ENCODE measurements around the gene MAN2C1. TPM values are rescaled to one million over a fixed set of nuclear protein-coding genes. Genes with fewer than 3 reads are reported as not detected.

The MAN2C1 gene
- total RNA-seq, 1 donor from 2014 or later, result 198 TPM

DNA sequence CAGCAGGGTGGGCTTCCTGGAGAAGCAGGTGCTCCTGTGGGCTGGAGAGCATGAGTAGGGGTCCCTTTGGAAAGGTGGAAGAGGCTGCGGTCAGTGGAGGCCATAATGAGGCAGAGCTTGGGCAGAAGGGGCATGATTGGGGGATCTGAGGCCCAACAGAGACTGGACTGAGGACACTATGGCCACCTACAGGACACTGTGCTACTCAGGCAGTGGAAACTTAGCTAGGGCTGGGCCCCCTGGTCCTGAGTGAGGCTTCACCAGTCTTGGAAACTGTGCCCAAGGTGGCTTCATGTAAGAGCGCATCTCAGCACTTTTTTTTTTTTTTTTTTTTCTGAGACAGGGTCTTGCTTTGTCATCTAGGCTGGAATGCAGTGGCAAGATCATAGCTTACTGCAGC lies 38.8 kb downstream of the MAN2C1 start:
- DNase-seq (ENCODE audit: extremely low spot score in 2 of 2), result no peak
- no peaks in the 10 kb centered on the region for H3K9me3 ChIP-seq
- no peaks in the 10 kb centered on the region for H3K36me3 ChIP-seq
- TF ChIP-seq, protein P1, sequence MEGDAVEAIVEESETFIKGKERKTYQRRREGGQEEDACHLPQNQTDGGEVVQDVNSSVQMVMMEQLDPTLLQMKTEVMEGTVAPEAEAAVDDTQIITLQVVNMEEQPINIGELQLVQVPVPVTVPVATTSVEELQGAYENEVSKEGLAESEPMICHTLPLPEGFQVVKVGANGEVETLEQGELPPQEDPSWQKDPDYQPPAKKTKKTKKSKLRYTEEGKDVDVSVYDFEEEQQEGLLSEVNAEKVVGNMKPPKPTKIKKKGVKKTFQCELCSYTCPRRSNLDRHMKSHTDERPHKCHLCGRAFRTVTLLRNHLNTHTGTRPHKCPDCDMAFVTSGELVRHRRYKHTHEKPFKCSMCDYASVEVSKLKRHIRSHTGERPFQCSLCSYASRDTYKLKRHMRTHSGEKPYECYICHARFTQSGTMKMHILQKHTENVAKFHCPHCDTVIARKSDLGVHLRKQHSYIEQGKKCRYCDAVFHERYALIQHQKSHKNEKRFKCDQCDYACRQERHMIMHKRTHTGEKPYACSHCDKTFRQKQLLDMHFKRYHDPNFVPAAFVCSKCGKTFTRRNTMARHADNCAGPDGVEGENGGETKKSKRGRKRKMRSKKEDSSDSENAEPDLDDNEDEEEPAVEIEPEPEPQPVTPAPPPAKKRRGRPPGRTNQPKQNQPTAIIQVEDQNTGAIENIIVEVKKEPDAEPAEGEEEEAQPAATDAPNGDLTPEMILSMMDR (IDR thresholded peaks at IDR 0.05), result no peak
- TF ChIP-seq POLR2AphosphoS5 (IDR thresholded peaks at IDR 0.05; ENCODE audit: insufficient read depth in 1 of 2, low read depth in 1 of 2) (no peak), POLR2A (IDR thresholded peaks at IDR 0.05) (no peak)
- H3K27me3 ChIP-seq, result no peaks in the 10 kb centered on the region
- no peaks in the 10 kb centered on the region for H3K4me1 ChIP-seq
- no peak overlapping the region for H3K4me3 ChIP-seq
- intact Hi-C loops (cut with DNase I), result loop anchor here (10.0 kb wide), 1 partner anchor 95 kb away; no protein-coding TSS in a partner anchor
- H3K27ac ChIP-seq, result no peak overlapping the region

DNA sequence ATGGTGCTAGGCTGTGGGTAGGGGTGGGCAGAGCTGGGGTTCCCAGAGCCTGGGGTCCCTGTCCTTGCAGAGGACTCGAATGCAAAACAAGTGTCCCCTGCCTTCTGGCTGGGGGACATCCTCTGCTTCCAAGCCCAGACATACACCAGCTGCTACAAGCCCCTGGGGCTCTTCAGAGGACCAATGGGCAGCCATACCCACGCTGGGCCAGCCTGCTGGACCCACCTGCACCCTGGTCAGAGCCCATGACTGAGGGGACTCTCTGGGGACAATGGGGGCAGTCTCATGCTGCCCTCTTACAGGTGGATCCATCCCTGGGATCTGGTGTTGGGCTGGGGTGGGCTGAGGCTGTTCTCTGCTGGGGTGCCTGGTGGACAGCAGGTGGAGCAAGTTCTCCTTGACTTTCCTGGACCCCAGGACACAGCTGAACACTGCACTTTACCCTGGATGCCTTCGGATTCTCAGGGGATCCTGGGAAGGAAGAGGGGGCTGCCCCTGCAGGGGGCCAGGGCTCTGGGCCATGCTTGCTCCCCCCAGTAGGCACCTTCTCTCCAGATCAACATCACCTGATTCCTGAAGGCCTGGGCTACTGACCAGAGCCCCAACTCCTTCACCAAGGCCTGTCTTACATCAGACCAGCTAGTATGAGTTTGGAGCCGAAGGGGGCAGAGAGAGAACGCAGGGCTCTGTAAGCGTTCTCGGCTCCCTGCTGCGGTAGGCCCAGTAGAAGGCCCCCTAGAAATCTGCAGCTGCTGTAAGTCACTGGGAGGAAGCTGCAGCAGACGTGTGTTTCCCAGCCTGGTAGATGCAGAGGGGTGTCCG lies 39.7 kb downstream of the MAN2C1 start:
- Histone ChIP-seq H3K4me3 (no peak overlapping the region), H3K36me3 (no peaks in the 10 kb centered on the region), H3K9me3 (no peaks in the 10 kb centered on the region), H3K27me3 (no peaks in the 10 kb centered on the region), H3K27ac (no peak overlapping the region), H3K4me1 (no peaks in the 10 kb centered on the region)
- intact Hi-C loops (cut with DNase I), result loop anchor here (10.0 kb wide), 1 partner anchor 94 kb away; no protein-coding TSS in a partner anchor
- TF ChIP-seq POLR2AphosphoS5 (IDR thresholded peaks at IDR 0.05; ENCODE audit: insufficient read depth in 1 of 2, low read depth in 1 of 2), result no peak
- TF ChIP-seq, protein P1 (IDR thresholded peaks at IDR 0.05), result no peak
- TF ChIP-seq POLR2A (IDR thresholded peaks at IDR 0.05), result no peak
- DNase-seq (ENCODE audit: extremely low spot score in 2 of 2), result no peak

DNA sequence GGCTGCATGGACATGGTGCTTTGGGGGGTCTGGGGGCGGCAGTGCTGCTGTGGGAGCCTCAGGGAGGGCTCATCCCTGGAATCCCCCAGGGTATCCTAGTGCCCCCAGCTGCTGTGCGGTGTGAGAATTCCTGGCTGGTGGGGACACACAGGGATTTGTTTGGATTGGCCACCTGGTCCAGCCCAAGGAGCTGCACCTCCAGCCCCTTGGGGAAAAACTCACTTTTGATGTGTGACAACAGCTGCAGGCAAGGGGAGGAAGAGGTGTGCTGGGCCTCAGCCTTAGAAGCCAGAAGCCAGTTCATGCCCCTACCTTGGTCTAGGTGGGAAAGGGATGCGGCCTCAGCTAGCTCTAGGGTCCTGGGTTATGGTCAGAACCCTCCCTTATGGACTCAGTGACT lies 40.9 kb downstream of the MAN2C1 start:
- no peaks in the 10 kb centered on the region for H3K9me3 ChIP-seq
- H3K27me3 ChIP-seq, result no peaks in the 10 kb centered on the region
- no peak for TF ChIP-seq POLR2A (IDR thresholded peaks at IDR 0.05)
- TF ChIP-seq, protein P1 (IDR thresholded peaks at IDR 0.05), result no peak
- TF ChIP-seq POLR2AphosphoS5 (IDR thresholded peaks at IDR 0.05; ENCODE audit: insufficient read depth in 1 of 2, low read depth in 1 of 2), result no peak
- no peak for DNase-seq (ENCODE audit: extremely low spot score in 2 of 2)
- H3K27ac ChIP-seq, result no peak overlapping the region
- H3K4me3 ChIP-seq, result no peak overlapping the region
- intact Hi-C loops (cut with DNase I), result loop anchor here (10.0 kb wide), 1 partner anchor 93 kb away; no protein-coding TSS in a partner anchor
- no peaks in the 10 kb centered on the region for H3K36me3 ChIP-seq
- H3K4me1 ChIP-seq, result no peaks in the 10 kb centered on the region

DNA sequence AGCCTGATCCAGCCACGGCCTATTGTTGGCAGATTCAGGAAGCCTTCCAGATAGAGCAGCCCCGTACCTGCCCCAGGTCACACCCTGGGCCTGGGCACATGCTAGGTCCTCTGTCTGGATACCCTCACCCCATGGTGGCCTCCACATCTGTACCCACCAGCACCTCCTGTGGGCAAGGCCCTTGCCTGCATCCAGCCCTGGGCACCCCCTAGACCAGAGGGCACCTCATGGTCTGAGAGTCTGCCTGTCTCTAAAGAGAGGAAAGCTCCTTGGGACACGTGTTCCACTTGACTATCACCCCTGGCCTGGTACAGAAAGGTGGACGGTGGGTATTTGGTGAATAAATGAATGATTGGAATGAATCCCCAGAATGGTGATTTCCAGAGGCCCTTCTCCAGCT lies 41.4 kb downstream of the MAN2C1 start:
- intact Hi-C loops (cut with DNase I), result loop anchor here (10.0 kb wide), 1 partner anchor 92 kb away; no protein-coding TSS in a partner anchor
- no peak overlapping the region for H3K27ac ChIP-seq
- no peak for DNase-seq (ENCODE audit: extremely low spot score in 2 of 2)
- TF ChIP-seq POLR2A (IDR thresholded peaks at IDR 0.05), result no peak
- TF ChIP-seq POLR2AphosphoS5 (IDR thresholded peaks at IDR 0.05; ENCODE audit: insufficient read depth in 1 of 2, low read depth in 1 of 2), result no peak
- TF ChIP-seq, protein P1 (IDR thresholded peaks at IDR 0.05), result no peak
- H3K4me3 ChIP-seq, result no peak overlapping the region
- H3K27me3 ChIP-seq, result no peaks in the 10 kb centered on the region
- H3K4me1 ChIP-seq, result no peaks in the 10 kb centered on the region
- no peaks in the 10 kb centered on the region for H3K9me3 ChIP-seq
- no peaks in the 10 kb centered on the region for H3K36me3 ChIP-seq

DNA sequence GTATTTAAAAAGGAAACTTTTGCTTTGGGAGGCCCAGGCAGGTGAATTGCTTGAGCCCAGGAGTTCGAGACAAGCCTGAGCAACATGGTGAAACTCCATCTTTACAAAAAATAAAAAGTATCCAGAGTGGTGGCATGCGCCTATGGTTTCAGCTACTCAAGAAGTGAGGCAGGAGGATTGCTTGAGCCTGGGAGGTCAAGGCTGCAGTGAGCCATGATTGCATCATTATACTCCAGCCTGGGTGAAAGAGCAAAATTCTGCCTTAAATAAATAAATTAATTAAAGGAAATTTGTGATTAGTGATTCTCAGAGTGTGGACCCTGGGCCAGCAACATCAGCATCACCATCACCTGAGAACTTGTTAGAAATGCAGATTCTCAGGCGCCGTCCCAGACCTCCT lies 42.5 kb downstream of the MAN2C1 start:
- no peaks in the 10 kb centered on the region for H3K9me3 ChIP-seq
- no peak overlapping the region for H3K4me3 ChIP-seq
- intact Hi-C loops (cut with DNase I), result loop anchor here (10.0 kb wide), 1 partner anchor 91 kb away; no protein-coding TSS in a partner anchor
- no peaks in the 10 kb centered on the region for H3K27me3 ChIP-seq
- no peaks in the 10 kb centered on the region for H3K4me1 ChIP-seq
- no peaks in the 10 kb centered on the region for H3K36me3 ChIP-seq
- no peak for DNase-seq (ENCODE audit: extremely low spot score in 2 of 2)
- TF ChIP-seq POLR2A (IDR thresholded peaks at IDR 0.05) (no peak), POLR2AphosphoS5 (IDR thresholded peaks at IDR 0.05; ENCODE audit: insufficient read depth in 1 of 2, low read depth in 1 of 2) (no peak)
- TF ChIP-seq, protein P1 (IDR thresholded peaks at IDR 0.05), result no peak
- H3K27ac ChIP-seq, result no peak overlapping the region
